Neuron (in vitro differentiated cells): ENCODE measurements around the gene KRTAP17-1.

Experiments
- H2AFZ ChIP-seq: one replicate; pipeline ENCODE4 v1.6.1; 2013; ENCODE audit warnings: low read depth, mild to moderate bottlenecking, inconsistent platforms, low read length, moderate library complexity
- H3K27me3 ChIP-seq: one replicate; pipeline ENCODE4 v1.6.1; 2013; ENCODE audit warnings: low read length; ENCODE audit not compliant: insufficient read depth
- H3K36me3 ChIP-seq: one replicate; pipeline ENCODE4 v1.6.1; 2013; ENCODE audit warnings: low read length; ENCODE audit not compliant: insufficient read depth
- H3K4me1 ChIP-seq: one replicate; pipeline ENCODE4 v1.6.1; 2013; ENCODE audit warnings: low read length; ENCODE audit not compliant: insufficient read depth
- H3K4me3 ChIP-seq: 2 replicates; pipeline ENCODE4 v1.5.1; 2013; ENCODE audit warnings: mild to moderate bottlenecking, low read length, moderate library complexity
- H3K9me3 ChIP-seq: one replicate; pipeline ENCODE4 v1.6.1; 2013; ENCODE audit warnings: low read length

KRTAP17-1 gene

DNA sequence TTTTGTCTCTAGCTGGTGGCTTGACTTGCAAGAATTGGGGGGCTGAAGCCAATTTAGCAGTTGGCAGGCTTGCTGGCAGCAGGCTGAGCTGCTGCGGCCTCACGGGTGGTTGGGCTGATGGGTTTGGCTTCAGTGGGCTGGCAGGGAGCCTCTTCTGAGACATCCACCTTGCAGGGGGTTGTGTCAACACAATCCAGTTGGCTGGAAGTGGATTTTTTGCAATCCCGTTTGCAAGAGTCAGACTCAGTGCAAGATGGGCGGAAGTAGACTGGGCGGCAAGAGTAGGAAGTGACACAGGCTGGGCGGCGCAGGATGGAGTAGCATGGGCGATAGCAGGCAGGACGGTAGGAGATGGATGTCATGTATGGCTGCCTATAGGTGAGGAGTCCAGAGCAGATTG lies 7.9 kb downstream of the KRTAP17-1 start:
- H2AFZ ChIP-seq: no peak overlapping the region
- no peaks in the 10 kb centered on the region for H3K9me3 ChIP-seq
- H3K27me3 ChIP-seq: no peaks in the 10 kb centered on the region
- H3K4me3 ChIP-seq: no peak overlapping the region
- H3K4me1 ChIP-seq: no peaks in the 10 kb centered on the region
- H3K36me3 ChIP-seq: no peaks in the 10 kb centered on the region

DNA sequence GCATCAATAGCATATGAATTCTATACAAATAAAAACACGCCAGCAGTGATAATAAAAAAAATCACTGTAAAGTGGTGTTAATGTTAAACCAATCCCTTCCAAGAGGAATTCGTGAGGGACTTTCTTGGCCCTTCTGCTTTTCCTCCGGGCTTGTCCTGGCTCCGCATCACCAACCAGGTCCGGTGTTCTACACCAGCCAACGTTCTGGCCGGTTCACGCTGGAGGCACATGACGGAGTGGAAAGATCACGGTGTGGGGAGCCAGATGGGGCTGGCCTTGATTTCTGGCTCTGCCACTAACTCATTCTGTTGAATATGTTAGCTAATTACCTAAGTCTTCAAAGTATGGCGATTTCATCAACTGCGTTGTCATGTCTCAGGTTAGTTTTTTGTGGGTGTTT lies 11.4 kb downstream of the KRTAP17-1 start:
- H3K9me3 ChIP-seq: no peaks in the 10 kb centered on the region

DNA sequence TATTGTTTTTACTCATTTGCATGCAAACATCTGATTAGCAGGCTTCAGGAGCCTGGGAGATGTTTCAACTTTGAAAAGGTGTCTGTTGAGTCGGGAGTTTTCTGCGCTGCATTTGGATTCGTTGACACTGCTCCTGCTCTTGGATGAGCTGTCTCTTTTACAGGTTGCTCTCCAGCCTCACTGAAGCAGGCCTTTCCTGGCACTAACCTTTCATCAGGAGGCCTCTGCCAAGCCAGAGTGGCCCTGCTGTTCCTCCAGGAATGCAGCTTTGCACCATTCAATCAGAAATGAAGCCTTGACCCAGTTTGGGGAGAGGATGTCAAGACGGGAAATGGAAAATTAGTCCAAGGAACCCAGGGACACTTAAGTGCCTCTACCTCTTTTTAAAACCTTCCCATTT lies 12.5 kb downstream of the KRTAP17-1 start:
- no peaks in the 10 kb centered on the region for H3K9me3 ChIP-seq
- H3K4me3 ChIP-seq: no peak overlapping the region
- no peaks in the 10 kb centered on the region for H3K36me3 ChIP-seq
- H3K27me3 ChIP-seq: no peaks in the 10 kb centered on the region
- H3K4me1 ChIP-seq: no peaks in the 10 kb centered on the region
- no peak overlapping the region for H2AFZ ChIP-seq

More for the DNA sequence above, 11.4 kb downstream of the KRTAP17-1 start:
- H3K4me3 ChIP-seq: no peak overlapping the region
- H3K27me3 ChIP-seq: no peaks in the 10 kb centered on the region
- H3K36me3 ChIP-seq: no peaks in the 10 kb centered on the region
- no peaks in the 10 kb centered on the region for H3K4me1 ChIP-seq
- H2AFZ ChIP-seq: no peak overlapping the region

DNA sequence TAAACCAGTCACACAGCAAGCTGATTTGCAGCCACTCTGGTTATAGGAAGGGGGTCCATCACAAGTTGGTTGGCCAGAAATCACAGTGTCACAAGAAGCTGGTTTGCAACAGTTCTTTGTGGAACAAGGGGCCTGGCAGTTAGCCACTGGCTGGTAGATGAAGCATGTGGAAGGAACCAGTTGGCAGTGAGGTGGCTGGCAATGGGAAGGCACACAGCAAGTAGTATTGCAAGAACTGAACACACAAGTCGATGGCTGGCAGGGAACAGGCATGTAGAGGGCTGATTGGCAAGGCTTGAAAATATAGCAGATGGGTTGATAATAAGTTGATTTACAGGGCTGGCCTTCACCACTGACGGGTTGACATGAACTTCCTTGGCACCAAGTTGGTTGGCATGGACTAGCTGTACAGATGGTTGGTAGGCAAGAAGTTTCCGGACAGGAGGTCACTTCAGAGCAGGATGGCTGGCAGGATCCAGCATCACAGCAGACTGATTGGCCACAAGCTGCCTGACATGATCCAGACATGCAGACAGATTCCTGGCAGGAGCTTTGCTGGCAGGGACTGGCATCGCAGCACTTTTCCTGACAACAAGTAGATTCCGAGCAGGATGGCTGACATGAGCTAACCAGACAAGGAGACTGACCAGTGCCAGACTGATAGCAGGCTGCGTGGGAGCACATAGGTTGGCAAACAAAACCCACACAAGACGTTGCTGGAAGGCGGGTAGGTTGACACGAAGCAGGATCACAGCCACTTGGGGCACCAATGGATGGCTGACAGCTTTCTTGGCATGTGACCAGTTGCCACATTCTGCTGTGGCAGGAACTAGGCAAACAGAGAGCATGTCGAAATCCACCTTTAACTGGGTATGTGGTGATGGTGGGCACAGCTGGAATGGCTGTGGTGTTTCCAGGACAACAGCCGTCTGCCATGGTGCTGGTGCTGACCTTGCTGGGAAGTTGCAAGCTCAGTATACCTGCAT lies 13.3 kb downstream of the KRTAP17-1 start, which contains the start of gene KRTAP29-1:
KRTAP29-1 (minus strand) TSS at position 936 of the 986 bp plus-strand sequence; CDS start at position 936, 0 bp downstream.
- H3K36me3 ChIP-seq: no peaks in the 10 kb centered on the region
- no peak within 1 kb of the TSS for H3K4me3 ChIP-seq
- no peak within 1 kb of the TSS for H2AFZ ChIP-seq
- H3K4me1 ChIP-seq: no peaks in the 10 kb centered on the region
- no peaks in the 10 kb centered on the region for H3K27me3 ChIP-seq
- no peaks in the 10 kb centered on the region for H3K9me3 ChIP-seq

DNA sequence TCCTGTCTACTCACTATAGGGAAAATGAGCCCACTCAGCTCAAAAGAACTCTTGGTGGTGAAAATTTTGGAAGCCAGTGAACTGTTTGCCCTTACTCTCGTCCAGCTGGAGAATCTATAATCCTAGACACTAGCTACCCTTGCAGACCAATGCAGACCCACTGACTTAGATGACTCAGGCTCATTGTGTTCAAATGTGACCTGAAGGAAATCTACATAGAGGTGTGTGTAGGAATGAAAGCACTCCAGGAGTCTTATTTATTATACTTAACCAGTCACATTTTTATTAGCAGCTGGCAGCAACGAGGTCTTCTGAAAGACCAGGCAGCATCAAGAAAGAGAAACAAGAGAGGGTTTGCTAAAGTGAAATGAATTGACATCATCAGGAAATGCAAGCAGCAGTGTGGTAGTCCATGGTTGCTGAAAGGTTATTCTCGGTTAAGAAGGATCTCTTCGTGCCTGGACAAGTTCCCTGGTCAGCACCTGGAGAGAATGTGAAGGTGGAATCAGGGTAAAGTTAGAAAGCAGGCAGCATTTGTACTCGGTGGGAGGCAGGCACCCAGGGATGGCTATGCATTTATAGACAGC lies 14.2 kb downstream of the KRTAP17-1 start:
- Histone ChIP-seq H3K36me3 (no peaks in the 10 kb centered on the region), H3K4me1 (no peaks in the 10 kb centered on the region), H2AFZ (no peak overlapping the region), H3K27me3 (no peaks in the 10 kb centered on the region), H3K9me3 (no peaks in the 10 kb centered on the region), H3K4me3 (no peak overlapping the region)

DNA sequence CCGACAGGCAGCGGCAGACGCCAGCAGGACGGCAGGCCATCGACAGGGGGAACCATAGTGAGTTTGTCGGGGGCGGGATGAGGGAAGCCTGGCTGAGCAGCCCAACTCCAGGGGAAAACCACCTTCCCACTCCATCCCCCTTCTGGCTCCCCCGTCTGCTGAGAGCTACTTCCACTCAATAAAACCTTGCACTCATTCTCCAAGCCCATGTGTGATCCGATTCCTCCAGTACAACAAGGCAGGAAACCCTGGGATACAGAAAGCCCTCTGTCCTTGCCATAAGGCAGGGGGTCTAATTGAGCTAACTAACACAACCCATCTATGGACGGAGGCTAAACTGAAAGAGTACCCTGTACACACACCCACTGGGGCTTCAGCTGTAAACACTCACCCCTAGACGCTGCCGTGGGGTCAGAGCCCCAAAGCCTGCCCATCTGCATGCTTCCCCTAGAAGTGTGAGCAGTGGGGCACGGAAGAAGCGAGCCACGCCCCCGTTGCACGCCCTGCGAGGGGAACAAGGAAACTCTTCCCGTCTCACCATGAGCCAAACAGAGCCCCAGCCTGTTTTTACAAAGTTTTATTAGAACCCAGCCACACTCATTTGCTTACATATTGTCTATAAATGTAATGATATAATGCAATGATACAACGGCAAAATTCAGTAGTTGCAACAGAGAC lies 16.9 kb downstream of the KRTAP17-1 start:
- Histone ChIP-seq H3K9me3 (no peaks in the 10 kb centered on the region), H3K4me3 (no peak overlapping the region), H3K36me3 (no peaks in the 10 kb centered on the region), H2AFZ (no peak overlapping the region), H3K27me3 (no peaks in the 10 kb centered on the region), H3K4me1 (no peaks in the 10 kb centered on the region)

DNA sequence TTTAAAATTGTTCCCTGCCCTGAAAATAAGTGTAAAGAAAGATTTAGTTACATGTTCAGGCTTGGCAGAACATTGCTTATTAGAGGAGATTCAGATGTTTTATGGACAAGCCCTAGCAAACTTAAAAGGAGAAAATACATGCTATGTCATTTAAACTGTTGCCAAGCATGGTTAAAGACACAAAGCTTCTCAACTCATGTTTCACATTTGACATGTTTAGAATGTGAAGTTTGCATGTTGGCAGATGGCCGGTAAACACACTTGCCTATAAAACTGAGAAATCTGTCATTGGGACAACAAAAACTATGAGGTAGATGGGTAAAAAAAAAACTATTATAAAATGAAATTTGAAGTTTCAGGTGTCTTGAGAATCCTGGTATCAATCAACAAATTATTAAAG lies 18.7 kb downstream of the KRTAP17-1 start:
- Histone ChIP-seq H2AFZ (no peak overlapping the region), H3K9me3 (no peaks in the 10 kb centered on the region)

DNA sequence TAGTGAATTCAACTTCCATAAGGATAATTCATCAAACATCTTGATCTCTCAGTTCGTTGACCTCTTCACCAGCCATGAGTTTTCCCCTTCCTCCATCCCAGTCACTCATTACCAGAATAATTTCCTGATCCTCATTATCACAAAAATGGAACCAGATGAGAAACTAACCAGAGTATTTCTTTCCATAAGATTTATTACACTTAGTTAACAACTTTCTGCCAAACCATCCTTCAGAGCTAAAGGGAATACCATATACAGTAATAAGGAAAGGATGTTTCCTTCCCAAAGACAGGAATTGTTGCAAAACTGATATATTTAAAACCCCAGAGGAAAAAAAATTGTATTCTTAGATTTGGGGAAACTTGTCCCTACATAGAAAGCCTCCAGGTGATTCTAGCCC lies 21.5 kb downstream of the KRTAP17-1 start:
- no peak overlapping the region for H3K4me3 ChIP-seq
- H2AFZ ChIP-seq: no peak overlapping the region
- no peaks in the 10 kb centered on the region for H3K9me3 ChIP-seq
- no peaks in the 10 kb centered on the region for H3K27me3 ChIP-seq
- H3K36me3 ChIP-seq: no peaks in the 10 kb centered on the region
- no peaks in the 10 kb centered on the region for H3K4me1 ChIP-seq

More for the DNA sequence above, 18.7 kb downstream of the KRTAP17-1 start:
- no peaks in the 10 kb centered on the region for H3K36me3 ChIP-seq
- H3K27me3 ChIP-seq: no peaks in the 10 kb centered on the region
- H3K4me3 ChIP-seq: no peak overlapping the region
- no peaks in the 10 kb centered on the region for H3K4me1 ChIP-seq

DNA sequence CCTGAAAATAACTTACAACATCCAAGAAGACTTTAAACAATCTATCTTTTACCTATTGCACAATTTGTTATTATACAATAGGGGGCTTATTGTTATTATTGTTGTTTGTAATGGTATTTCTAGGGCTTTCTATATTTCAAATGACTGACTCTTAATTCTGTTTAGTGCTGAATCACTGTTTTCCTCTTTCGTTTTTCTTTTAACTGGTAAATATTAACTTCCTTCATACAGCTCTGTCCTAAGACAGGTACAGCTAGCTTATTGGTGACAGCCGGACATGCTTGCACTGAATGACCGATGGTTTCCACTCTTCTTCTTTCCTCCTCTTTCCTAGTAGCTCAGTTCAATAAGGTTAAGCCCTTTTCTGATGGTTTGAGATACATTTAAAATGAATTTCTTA lies 28.5 kb downstream of the KRTAP17-1 start:
- no peaks in the 10 kb centered on the region for H3K4me1 ChIP-seq
- no peaks in the 10 kb centered on the region for H3K36me3 ChIP-seq

DNA sequence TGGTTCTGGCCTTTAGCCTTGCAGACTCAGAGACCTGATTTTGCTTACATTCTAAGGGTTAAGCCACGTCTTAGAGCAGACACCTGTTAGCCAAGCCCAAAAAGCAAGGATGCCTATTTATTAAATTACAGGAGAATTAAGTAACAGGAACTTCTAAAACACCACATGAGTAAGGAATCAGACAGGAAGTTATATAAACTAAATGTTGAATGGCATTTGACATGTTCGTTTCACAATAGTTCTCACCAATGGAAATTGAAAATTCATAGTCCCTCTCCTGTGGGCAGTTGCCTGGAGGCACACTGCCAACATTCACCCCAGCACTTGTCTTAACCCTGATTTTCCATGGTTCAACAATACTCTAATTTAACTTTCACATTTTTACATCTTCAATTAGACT lies 31.0 kb downstream of the KRTAP17-1 start:
- Histone ChIP-seq H3K36me3 (no peaks in the 10 kb centered on the region), H3K27me3 (no peaks in the 10 kb centered on the region), H2AFZ (no peak overlapping the region)

More for the DNA sequence above, 28.5 kb downstream of the KRTAP17-1 start:
- Histone ChIP-seq H2AFZ (no peak overlapping the region), H3K27me3 (no peaks in the 10 kb centered on the region), H3K4me3 (no peak overlapping the region), H3K9me3 (no peaks in the 10 kb centered on the region)

DNA sequence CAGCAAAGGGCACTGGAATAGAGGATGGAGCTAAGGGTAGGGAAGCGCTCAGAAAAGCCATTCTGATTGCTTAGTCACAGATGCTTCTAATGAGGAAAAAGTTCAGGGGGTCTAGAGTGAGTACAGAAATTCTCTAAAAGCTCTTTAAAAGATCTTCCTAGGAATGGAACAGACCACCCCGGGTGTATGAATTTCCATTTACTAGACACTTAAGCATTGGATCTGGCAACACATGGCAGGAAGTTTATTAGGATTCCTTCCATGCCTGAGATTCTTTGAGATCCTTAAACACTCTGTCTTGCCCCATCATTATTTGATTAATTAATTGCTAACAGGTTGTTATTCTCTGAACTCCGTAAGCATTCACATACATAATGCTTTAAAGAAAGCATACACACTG lies 31.5 kb downstream of the KRTAP17-1 start:
- Histone ChIP-seq H3K9me3 (no peaks in the 10 kb centered on the region), H3K27me3 (no peaks in the 10 kb centered on the region), H3K36me3 (no peaks in the 10 kb centered on the region), H3K4me1 (no peaks in the 10 kb centered on the region), H2AFZ (no peak overlapping the region), H3K4me3 (no peak overlapping the region)

More for the DNA sequence above, 31.0 kb downstream of the KRTAP17-1 start:
- Histone ChIP-seq H3K4me3 (no peak overlapping the region), H3K4me1 (no peaks in the 10 kb centered on the region), H3K9me3 (no peaks in the 10 kb centered on the region)

DNA sequence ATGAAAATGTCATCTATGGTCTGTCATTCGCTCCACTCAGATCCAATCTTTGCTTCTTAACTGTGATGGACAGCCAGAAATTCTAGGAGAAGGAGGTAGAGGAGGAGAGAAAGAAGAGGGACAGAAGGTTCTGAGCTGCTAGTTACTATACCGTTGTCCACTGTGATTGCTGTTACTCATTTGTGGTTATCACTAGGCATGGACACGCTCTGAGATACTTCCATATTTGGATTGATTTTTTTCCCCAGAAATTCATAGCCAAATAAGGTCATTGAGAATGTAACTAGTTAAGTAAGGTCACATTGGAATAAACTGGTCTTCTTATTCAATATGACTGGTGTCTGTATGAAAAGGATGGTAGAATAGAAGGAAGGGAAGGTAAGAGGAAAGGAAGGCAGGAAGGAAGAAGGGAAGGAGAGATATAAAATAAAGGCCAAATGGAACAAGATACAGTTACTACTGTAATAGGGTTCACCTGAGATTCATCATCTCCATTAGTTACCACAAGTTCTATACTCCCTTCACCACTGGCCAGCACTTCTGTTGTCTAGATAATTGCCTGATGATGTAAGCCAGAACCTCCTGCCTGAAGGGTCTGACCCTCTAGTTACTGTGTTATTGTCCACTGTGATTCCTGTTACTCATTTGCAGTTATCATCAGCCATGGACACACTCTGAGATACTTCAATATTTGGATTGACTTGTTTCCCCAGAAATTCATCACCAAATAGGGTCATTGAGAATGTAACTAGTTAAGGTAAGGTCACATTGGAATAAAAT lies 37.1 kb downstream of the KRTAP17-1 start:
- Histone ChIP-seq H2AFZ (no peak overlapping the region), H3K27me3 (no peaks in the 10 kb centered on the region), H3K4me1 (no peaks in the 10 kb centered on the region), H3K9me3 (no peaks in the 10 kb centered on the region), H3K36me3 (no peaks in the 10 kb centered on the region), H3K4me3 (no peak overlapping the region)
